Activated B cell treated with CpG ODN at 0.5 μM for 24 hours (primary cell): ENCODE data around the gene NXPH4. TPM values are rescaled to one million over a fixed set of nuclear protein-coding genes. Genes with fewer than 3 reads are reported as not detected.
A peak's percentile ranks its signal among the peaks of the same experiment; 100 is the strongest.

Source experiments
- ATAC-seq: fragments of 200-7000 bp; cut with Tn5 transposase; one replicate; pipeline ENCODE4 v1.10.0; 2021; ENCODE audit warnings: low read depth, mild to moderate bottlenecking, moderate library complexity
- CTCF ChIA-PET: fragments of 350-600 bp; sonication (Branson Sonifier 250); formaldehyde crosslinking; loops from one replicate; lab custom pipeline; 2021; ENCODE audit warnings: antibody characterized with exemption; lab: Charles Lee
- POLR2A ChIA-PET: fragments of 350-600 bp; sonication (Branson Sonifier 250); formaldehyde crosslinking; loops from one replicate; lab custom pipeline; 2021; ENCODE audit warnings: antibody characterized with exemption; lab: Charles Lee
- DNase-seq: peaks from one replicate; pipeline ENCODE4 v3.0.0; 2022
- H3K27ac Mint-ChIP-seq: one replicate; pipeline ENCODE4 v1.8.0; 2020; ENCODE audit warnings: mixed read lengths
- H3K27me3 Mint-ChIP-seq: one replicate; pipeline ENCODE4 v1.8.0; 2021; ENCODE audit warnings: mixed read lengths
- H3K36me3 Mint-ChIP-seq: one replicate; pipeline ENCODE4 v1.8.0; 2021; ENCODE audit warnings: low read depth, mixed read lengths
- H3K4me1 Mint-ChIP-seq: one replicate; pipeline ENCODE4 v1.8.0; 2021; ENCODE audit warnings: mixed read lengths
- H3K4me3 Mint-ChIP-seq: one replicate; pipeline ENCODE4 v1.8.0; 2020; ENCODE audit warnings: mild to moderate bottlenecking, mixed read lengths
- H3K9me3 Mint-ChIP-seq: one replicate; pipeline ENCODE4 v1.8.0; 2020; ENCODE audit warnings: mixed read lengths
- intact Hi-C: fragments of 100-400 bp; cut with micrococcal nuclease; formaldehyde crosslinking; loops from one replicate; pipeline ENCODE4 v1.15.1; 2024
- total RNA-seq: library from RNA; stranded (reverse); gene quantifications from 2 replicates; pipeline ENCODE4 v1.2.3, GENCODE V29; 2022
- TF ChIP-seq, protein P1 (sequence below): fragments of 200-600 bp; IDR thresholded peaks from one replicate; pipeline ENCODE4 v1.8.0; 2022; ENCODE audit warnings: antibody characterized with exemption, mild to moderate bottlenecking

Gene NXPH4
- total RNA-seq, 1 donor from 2014 or later = 3.4 TPM

- POLR2A ChIA-PET = interaction anchor here (0.6 to 8.9 kb wide), 5 partner anchors 13 to 103 kb away, joined by 3 to 175 read pairs (median 15); partner anchors contain the start of genes SHMT2 and STAT6
- Mint-ChIP-seq H3K27me3 (peaks cover 23% of the 10 kb centered on the region), H3K27ac (peak overlapping the region; percentile 35), H3K9me3 (no peaks in the 10 kb centered on the region), H3K4me1 (peaks cover 54% of the 10 kb centered on the region), H3K36me3 (no peaks in the 10 kb centered on the region), H3K4me3 (peak overlapping the region; percentile 50)
- intact Hi-C loops = loop anchor here (2.0 kb wide), 1 partner anchor 248 kb away; no protein-coding TSS in a partner anchor
- peak; percentile 63 for DNase-seq
- TF ChIP-seq, protein P1, sequence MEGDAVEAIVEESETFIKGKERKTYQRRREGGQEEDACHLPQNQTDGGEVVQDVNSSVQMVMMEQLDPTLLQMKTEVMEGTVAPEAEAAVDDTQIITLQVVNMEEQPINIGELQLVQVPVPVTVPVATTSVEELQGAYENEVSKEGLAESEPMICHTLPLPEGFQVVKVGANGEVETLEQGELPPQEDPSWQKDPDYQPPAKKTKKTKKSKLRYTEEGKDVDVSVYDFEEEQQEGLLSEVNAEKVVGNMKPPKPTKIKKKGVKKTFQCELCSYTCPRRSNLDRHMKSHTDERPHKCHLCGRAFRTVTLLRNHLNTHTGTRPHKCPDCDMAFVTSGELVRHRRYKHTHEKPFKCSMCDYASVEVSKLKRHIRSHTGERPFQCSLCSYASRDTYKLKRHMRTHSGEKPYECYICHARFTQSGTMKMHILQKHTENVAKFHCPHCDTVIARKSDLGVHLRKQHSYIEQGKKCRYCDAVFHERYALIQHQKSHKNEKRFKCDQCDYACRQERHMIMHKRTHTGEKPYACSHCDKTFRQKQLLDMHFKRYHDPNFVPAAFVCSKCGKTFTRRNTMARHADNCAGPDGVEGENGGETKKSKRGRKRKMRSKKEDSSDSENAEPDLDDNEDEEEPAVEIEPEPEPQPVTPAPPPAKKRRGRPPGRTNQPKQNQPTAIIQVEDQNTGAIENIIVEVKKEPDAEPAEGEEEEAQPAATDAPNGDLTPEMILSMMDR = no peak
- peak; percentile 29 for ATAC-seq
- CTCF ChIA-PET = interaction anchor here (0.8 to 8.8 kb wide), 12 partner anchors 9 to 238 kb away, joined by 3 to 390 read pairs (median 4); partner anchors contain the start of gene SHMT2
These were observed 2.2 kb upstream of the NXPH4 start for GRCh38 chr12:57214398-57214781.

- Mint-ChIP-seq H3K9me3 (no peaks in the 10 kb centered on the region), H3K4me1 (peaks cover 58% of the 10 kb centered on the region), H3K36me3 (no peaks in the 10 kb centered on the region), H3K27ac (peak overlapping the region; percentile 81), H3K4me3 (peak overlapping the region; percentile 50), H3K27me3 (peaks cover 27% of the 10 kb centered on the region)
- CTCF ChIA-PET = interaction anchor here (0.6 to 8.8 kb wide), 5 partner anchors 9 to 238 kb away, joined by 3 to 390 read pairs (median 14); partner anchors contain the start of gene SHMT2
- DNase-seq (no peak), ATAC-seq (no peak)
- intact Hi-C loops = loop anchor here (2.0 kb wide), 1 partner anchor 248 kb away; no protein-coding TSS in a partner anchor
- POLR2A ChIA-PET = interaction anchor here (1.2 to 8.9 kb wide), 5 partner anchors 11 to 104 kb away, joined by 3 to 175 read pairs (median 15); partner anchors contain the start of genes SHMT2 and STAT6
- TF ChIP-seq, protein P1 = no peak
These were observed 1.5 kb upstream of the NXPH4 start for GRCh38 chr12:57215065-57215464.

- no peaks in the 10 kb centered on the region for H3K36me3 Mint-ChIP-seq
- ATAC-seq (peak; percentile 48), DNase-seq (peak; percentile 51)
- peak overlapping the region; percentile 81 for H3K27ac Mint-ChIP-seq
- H3K4me3 Mint-ChIP-seq = peak overlapping the region; percentile 80
- TF ChIP-seq, protein P1 = no peak
- H3K4me1 Mint-ChIP-seq = peaks cover 60% of the 10 kb centered on the region
- H3K9me3 Mint-ChIP-seq = no peaks in the 10 kb centered on the region
- peaks cover 27% of the 10 kb centered on the region for H3K27me3 Mint-ChIP-seq
- CTCF ChIA-PET = interaction anchor here (2.4 to 8.8 kb wide), 2 partner anchors 8 to 20 kb away, joined by 14 to 390 read pairs; partner anchors contain the start of gene SHMT2
- intact Hi-C loops = loop anchor here (1.0 to 2.0 kb wide), 2 partner anchors 14 to 247 kb away; partner anchors contain the start of gene SHMT2
- POLR2A ChIA-PET = interaction anchor here (0.6 to 8.9 kb wide), 5 partner anchors 9 to 32 kb away, joined by 3 to 175 read pairs (median 10); partner anchors contain the start of gene SHMT2
These were observed 953 bp upstream of the NXPH4 start for GRCh38 chr12:57215668-57216013.

GRCh38 chr12:57216921-57217879, 606 bp downstream of the NXPH4 start:
- intact Hi-C loops = loop anchor here (1.0 kb wide), 2 partner anchors 8 to 12 kb away; partner anchors contain the start of gene SHMT2
- ChIA-PET POLR2A (interaction anchor here (0.6 to 8.9 kb wide), 6 partner anchors 9 to 263 kb away, joined by 3 to 175 read pairs (median 7); partner anchors contain the start of genes ARHGAP9 and SHMT2), CTCF (interaction anchor here (8.8 kb wide), 1 partner anchor 19 kb away, joined by 390 read pairs; the partner anchor contains the start of gene SHMT2)
- Mint-ChIP-seq H3K27ac (peak overlapping the region; percentile 79), H3K9me3 (no peaks in the 10 kb centered on the region), H3K4me3 (peak overlapping the region; percentile 86), H3K27me3 (peaks cover 42% of the 10 kb centered on the region), H3K36me3 (no peaks in the 10 kb centered on the region), H3K4me1 (peaks cover 73% of the 10 kb centered on the region)
- ATAC-seq = peak; percentile 3
- DNase-seq = no peak
- TF ChIP-seq, protein P1 = no peak
